GM23338 (cell line): ENCODE data around the gene NGEF.

Experiments
- EZH2 ChIP-seq: fragments of 200-600 bp; sonication (generic); IDR thresholded peaks from one replicate; pipeline ENCODE4 v1.8.0; 2017; ENCODE audit warnings: antibody characterized with exemption, mild to moderate bottlenecking, low read depth; ENCODE audit not compliant: unreplicated experiment
- EZH2phosphoT487 ChIP-seq: fragments of 200-600 bp; sonication (generic); IDR thresholded peaks from one replicate; pipeline ENCODE4 v1.8.1; 2018; ENCODE audit warnings: antibody characterized with exemption; ENCODE audit not compliant: unreplicated experiment
- JUNB ChIP-seq: IDR thresholded peaks from one replicate; pipeline ENCODE4 v1.6.1; 2016; ENCODE audit warnings: antibody characterized with exemption; ENCODE audit not compliant: unreplicated experiment
- NANOG ChIP-seq: IDR thresholded peaks from 2 replicates; pipeline ENCODE4 v1.6.1; 2016; ENCODE audit warnings: antibody characterized with exemption, borderline replicate concordance
- POLR2AphosphoS5 ChIP-seq: IDR thresholded peaks from 2 replicates; pipeline ENCODE4 v1.6.1; 2016; ENCODE audit warnings: antibody characterized with exemption, low read depth
- ZNF331 ChIP-seq: fragments of 250-450 bp; sonication (Bioruptor Pico); IDR thresholded peaks from 2 replicates; pipeline ENCODE4 v1.5.0; 2020; ENCODE audit warnings: low read depth, mild to moderate bottlenecking, moderate library complexity
- TF ChIP-seq, protein P1 (sequence below), 2 experiments: fragments of 200-600 bp in 1 of 2; sonication (generic) in 1 of 2; conservative IDR thresholded peaks; 2 replicates each; pipeline versions ENCODE4 v1.5.1 to v1.6.1; 2016 to 2017; ENCODE audit warnings: antibody characterized with exemption in 2 of 2, low read depth in 2 of 2, mild to moderate bottlenecking in 2 of 2, moderate library complexity in 1 of 2
- TF ChIP-seq, protein P2 (sequence below): fragments of 250-450 bp; sonication (Bioruptor Pico); IDR thresholded peaks from 2 replicates; pipeline ENCODE4 v1.5.0; 2020; ENCODE audit warnings: mild to moderate bottlenecking, moderate library complexity
- TF ChIP-seq, protein P3 (sequence below): IDR thresholded peaks from 2 replicates; pipeline ENCODE4 v1.6.1; 2016; ENCODE audit warnings: antibody characterized with exemption

DNA sequence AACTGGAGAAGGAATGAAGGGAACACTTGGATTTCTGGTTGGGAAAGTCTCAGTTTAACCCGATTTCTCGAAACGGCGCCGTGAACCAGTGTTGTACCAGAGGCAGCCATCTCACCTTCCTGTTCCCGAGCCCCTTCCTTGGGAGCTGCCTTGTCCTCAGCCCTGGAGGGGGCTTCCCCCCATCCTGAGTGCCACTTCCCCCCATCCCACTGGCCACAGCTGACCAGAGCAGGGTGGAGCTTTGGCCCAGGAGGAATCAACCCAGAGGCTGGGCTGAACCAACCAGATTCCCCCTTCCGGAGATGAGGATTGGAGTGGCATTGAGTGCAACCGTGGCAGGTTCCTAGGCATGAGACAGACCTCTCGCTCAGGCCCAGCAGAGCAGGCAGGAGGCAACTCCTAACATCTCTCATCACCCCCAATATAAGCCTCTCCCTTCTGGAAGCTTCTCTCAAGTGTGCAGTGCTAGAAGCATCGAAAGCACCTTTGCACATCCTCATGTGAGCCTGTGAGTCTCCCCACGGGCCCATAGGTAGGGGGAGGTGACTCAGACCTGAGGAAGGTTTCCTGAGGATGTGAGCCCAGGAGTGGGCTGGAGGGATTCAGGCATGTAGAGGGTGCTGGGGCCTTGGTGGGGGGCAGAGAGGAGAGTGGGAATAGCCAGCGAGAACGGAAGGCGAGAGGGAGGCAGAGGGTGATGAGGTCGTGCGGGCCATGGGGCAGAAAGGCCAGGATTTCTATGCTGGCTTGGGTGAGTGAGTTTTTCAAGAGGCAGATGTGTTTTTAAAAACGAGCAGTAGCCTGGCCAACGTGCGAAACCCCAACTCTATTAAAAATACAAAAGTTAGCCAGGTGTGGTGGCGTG, 11.9 kb downstream of the NGEF start:
- TF ChIP-seq EZH2 = no peak
- TF ChIP-seq, protein P1, sequence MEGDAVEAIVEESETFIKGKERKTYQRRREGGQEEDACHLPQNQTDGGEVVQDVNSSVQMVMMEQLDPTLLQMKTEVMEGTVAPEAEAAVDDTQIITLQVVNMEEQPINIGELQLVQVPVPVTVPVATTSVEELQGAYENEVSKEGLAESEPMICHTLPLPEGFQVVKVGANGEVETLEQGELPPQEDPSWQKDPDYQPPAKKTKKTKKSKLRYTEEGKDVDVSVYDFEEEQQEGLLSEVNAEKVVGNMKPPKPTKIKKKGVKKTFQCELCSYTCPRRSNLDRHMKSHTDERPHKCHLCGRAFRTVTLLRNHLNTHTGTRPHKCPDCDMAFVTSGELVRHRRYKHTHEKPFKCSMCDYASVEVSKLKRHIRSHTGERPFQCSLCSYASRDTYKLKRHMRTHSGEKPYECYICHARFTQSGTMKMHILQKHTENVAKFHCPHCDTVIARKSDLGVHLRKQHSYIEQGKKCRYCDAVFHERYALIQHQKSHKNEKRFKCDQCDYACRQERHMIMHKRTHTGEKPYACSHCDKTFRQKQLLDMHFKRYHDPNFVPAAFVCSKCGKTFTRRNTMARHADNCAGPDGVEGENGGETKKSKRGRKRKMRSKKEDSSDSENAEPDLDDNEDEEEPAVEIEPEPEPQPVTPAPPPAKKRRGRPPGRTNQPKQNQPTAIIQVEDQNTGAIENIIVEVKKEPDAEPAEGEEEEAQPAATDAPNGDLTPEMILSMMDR (conservative IDR thresholded peaks at IDR 0.05; ENCODE audit: low read depth in 2 of 2) = no peak
- no peak for TF ChIP-seq EZH2phosphoT487
- TF ChIP-seq, protein P2, sequence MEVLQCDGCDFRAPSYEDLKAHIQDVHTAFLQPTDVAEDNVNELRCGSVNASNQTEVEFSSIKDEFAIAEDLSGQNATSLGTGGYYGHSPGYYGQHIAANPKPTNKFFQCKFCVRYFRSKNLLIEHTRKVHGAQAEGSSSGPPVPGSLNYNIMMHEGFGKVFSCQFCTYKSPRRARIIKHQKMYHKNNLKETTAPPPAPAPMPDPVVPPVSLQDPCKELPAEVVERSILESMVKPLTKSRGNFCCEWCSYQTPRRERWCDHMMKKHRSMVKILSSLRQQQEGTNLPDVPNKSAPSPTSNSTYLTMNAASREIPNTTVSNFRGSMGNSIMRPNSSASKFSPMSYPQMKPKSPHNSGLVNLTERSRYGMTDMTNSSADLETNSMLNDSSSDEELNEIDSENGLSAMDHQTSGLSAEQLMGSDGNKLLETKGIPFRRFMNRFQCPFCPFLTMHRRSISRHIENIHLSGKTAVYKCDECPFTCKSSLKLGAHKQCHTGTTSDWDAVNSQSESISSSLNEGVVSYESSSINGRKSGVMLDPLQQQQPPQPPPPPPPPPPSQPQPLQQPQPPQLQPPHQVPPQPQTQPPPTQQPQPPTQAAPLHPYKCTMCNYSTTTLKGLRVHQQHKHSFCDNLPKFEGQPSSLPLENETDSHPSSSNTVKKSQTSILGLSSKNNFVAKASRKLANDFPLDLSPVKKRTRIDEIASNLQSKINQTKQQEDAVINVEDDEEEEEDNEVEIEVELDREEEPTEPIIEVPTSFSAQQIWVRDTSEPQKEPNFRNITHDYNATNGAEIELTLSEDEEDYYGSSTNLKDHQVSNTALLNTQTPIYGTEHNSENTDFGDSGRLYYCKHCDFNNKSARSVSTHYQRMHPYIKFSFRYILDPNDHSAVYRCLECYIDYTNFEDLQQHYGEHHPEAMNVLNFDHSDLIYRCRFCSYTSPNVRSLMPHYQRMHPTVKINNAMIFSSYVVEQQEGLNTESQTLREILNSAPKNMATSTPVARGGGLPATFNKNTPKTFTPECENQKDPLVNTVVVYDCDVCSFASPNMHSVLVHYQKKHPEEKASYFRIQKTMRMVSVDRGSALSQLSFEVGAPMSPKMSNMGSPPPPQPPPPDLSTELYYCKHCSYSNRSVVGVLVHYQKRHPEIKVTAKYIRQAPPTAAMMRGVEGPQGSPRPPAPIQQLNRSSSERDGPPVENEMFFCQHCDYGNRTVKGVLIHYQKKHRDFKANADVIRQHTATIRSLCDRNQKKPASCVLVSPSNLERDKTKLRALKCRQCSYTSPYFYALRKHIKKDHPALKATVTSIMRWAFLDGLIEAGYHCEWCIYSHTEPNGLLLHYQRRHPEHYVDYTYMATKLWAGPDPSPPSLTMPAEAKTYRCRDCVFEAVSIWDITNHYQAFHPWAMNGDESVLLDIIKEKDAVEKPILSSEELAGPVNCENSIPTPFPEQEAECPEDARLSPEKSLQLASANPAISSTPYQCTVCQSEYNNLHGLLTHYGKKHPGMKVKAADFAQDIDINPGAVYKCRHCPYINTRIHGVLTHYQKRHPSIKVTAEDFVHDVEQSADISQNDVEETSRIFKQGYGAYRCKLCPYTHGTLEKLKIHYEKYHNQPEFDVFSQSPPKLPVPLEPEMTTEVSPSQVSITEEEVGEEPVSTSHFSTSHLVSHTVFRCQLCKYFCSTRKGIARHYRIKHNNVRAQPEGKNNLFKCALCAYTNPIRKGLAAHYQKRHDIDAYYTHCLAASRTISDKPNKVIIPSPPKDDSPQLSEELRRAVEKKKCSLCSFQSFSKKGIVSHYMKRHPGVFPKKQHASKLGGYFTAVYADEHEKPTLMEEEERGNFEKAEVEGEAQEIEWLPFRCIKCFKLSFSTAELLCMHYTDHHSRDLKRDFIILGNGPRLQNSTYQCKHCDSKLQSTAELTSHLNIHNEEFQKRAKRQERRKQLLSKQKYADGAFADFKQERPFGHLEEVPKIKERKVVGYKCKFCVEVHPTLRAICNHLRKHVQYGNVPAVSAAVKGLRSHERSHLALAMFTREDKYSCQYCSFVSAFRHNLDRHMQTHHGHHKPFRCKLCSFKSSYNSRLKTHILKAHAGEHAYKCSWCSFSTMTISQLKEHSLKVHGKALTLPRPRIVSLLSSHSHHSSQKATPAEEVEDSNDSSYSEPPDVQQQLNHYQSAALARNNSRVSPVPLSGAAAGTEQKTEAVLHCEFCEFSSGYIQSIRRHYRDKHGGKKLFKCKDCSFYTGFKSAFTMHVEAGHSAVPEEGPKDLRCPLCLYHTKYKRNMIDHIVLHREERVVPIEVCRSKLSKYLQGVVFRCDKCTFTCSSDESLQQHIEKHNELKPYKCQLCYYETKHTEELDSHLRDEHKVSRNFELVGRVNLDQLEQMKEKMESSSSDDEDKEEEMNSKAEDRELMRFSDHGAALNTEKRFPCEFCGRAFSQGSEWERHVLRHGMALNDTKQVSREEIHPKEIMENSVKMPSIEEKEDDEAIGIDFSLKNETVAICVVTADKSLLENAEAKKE (CRISPR knock-in tag) = no peak
- TF ChIP-seq POLR2AphosphoS5 = no peak
- no peak for TF ChIP-seq JUNB
- no peak for TF ChIP-seq NANOG
- TF ChIP-seq, protein P3, sequence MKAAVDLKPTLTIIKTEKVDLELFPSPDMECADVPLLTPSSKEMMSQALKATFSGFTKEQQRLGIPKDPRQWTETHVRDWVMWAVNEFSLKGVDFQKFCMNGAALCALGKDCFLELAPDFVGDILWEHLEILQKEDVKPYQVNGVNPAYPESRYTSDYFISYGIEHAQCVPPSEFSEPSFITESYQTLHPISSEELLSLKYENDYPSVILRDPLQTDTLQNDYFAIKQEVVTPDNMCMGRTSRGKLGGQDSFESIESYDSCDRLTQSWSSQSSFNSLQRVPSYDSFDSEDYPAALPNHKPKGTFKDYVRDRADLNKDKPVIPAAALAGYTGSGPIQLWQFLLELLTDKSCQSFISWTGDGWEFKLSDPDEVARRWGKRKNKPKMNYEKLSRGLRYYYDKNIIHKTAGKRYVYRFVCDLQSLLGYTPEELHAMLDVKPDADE = no peak
- TF ChIP-seq ZNF331 (CRISPR knock-in tag) = no peak
